Bronchial epithelial cell (primary cell): ENCODE data around the gene TRIM26. TPM values are rescaled to one million over a fixed set of nuclear protein-coding genes. Genes with fewer than 3 reads are reported as not detected.
A peak's percentile ranks its signal among the peaks of the same experiment; 100 is the strongest.

Experiments used
- DNase-seq: peaks from one replicate; pipeline ENCODE4 v3.0.0-alpha.2; 2010; ENCODE audit warnings: low read depth
- FAIRE-seq: peaks from 2 replicates; lab custom pipeline; 2011; peaks lifted over from hg19 to GRCh38; lab: Jason Lieb, UNC
- H3K27me3 ChIP-seq: 2 replicates; pipeline ENCODE4 v1.5.1; 2011; ENCODE audit warnings: low read length; ENCODE audit not compliant: control insufficient read depth, insufficient read depth
- H3K36me3 ChIP-seq: 2 replicates; pipeline ENCODE4 v1.5.1; 2011; ENCODE audit warnings: low read length; ENCODE audit not compliant: control insufficient read depth, insufficient read depth
- H3K4me3 ChIP-seq: 2 replicates; pipeline ENCODE4 v1.5.1; 2011; ENCODE audit warnings: mild to moderate bottlenecking, low read depth, low read length, control low read depth
- total RNA-seq: library from RNA; depleted of rRNA; stranded (reverse); fragments of >200 nt; gene quantifications from 2 replicates; pipeline ENCODE4 v1.2.1, GENCODE V29; 2014
- TF ChIP-seq, protein P1 (sequence below): IDR thresholded peaks from 2 replicates; pipeline ENCODE4 v1.5.1; 2011; ENCODE audit warnings: mild to moderate bottlenecking, moderate library complexity, low read length, control low read depth, inconsistent platforms; ENCODE audit not compliant: insufficient read depth, severe bottlenecking

The TRIM26 gene
- total RNA-seq, 1 donor from 2014 or later: 24.7 TPM

DNA sequence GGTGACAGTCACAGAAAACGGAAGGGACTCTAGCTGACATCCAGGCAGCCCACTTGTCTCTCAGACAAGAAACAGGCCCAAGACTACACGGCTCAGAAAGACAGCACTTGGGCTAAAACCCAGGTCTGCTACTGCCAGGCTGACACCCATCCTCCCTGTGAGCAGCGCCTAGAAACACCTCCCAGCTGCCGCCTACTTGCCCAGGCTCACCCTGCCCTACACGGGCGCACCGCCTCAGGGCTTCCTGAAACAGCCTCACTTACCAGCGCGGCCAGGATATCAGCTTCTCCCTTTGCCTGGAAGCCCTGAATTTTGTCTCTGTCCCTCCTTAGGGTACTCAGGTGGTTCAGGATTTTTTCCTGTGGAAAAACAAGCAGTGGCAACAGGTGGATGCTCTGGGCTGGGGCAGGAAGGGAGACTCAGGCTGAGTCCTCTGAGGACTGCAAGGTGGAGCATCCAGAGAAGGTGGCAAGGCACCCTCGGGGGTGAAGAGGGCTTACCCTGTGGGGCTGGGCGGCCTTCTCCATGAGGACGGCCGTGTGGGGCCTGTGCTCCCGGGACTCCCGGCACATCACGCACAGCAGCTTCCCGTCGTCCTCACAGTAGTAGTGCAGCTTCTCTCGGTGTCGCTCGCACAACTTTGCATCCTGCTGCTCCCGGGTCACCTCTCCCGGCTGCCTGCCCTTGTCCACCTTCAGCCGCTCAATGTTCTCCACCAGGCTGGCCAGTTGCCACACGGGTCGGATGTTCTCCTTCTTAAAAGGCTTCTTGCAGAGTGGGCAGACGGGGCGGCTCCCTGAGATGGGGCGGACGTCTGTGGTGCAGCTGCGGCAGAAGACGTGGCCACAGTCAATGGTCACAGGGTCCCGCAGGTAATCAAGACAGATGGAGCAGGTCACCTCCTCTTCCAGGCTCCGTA lies 14.8 kb downstream of the TRIM26 start:
- DNase-seq (no peak), FAIRE-seq (no peak)
- no peaks in the 10 kb centered on the region for H3K27me3 ChIP-seq
- H3K36me3 ChIP-seq: peaks cover 36% of the 10 kb centered on the region
- no peak overlapping the region for H3K4me3 ChIP-seq
- TF ChIP-seq, protein P1, sequence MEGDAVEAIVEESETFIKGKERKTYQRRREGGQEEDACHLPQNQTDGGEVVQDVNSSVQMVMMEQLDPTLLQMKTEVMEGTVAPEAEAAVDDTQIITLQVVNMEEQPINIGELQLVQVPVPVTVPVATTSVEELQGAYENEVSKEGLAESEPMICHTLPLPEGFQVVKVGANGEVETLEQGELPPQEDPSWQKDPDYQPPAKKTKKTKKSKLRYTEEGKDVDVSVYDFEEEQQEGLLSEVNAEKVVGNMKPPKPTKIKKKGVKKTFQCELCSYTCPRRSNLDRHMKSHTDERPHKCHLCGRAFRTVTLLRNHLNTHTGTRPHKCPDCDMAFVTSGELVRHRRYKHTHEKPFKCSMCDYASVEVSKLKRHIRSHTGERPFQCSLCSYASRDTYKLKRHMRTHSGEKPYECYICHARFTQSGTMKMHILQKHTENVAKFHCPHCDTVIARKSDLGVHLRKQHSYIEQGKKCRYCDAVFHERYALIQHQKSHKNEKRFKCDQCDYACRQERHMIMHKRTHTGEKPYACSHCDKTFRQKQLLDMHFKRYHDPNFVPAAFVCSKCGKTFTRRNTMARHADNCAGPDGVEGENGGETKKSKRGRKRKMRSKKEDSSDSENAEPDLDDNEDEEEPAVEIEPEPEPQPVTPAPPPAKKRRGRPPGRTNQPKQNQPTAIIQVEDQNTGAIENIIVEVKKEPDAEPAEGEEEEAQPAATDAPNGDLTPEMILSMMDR: no peak

DNA sequence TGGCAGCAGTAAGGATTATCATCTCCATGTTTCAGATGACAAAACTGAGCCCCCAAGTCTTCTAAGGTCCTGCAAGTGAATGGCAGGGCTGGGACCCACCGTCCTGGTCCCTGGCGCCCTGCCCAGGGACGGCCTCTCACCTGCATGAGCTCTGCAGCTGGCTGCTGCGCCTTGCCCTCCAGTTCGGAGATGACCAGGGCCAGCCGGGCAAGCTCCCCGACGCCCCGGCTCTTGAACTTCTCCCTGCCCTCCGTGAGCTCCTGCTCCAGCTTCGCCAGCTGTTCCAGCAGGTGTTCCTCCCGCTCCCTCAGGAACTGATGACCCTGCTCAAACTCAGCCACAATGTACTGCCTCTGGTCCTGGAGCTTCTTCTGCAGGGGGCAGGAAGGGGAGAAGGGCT lies 16.8 kb downstream of the TRIM26 start:
- DNase-seq: no peak
- H3K4me3 ChIP-seq: no peak overlapping the region
- no peak for FAIRE-seq
- peaks cover 41% of the 10 kb centered on the region for H3K36me3 ChIP-seq
- TF ChIP-seq, protein P1: no peak
- no peaks in the 10 kb centered on the region for H3K27me3 ChIP-seq

- Histone ChIP-seq H3K4me3 (no peak overlapping the region), H3K27me3 (no peaks in the 10 kb centered on the region), H3K36me3 (peaks cover 43% of the 10 kb centered on the region)
- DNase-seq: no peak
- TF ChIP-seq, protein P1: no peak
- FAIRE-seq: no peak
Measured at GRCh38 chr6:30195951-30196350, 17.3 kb downstream of the TRIM26 start.

- Histone ChIP-seq H3K36me3 (peaks cover 45% of the 10 kb centered on the region), H3K27me3 (no peaks in the 10 kb centered on the region), H3K4me3 (no peak overlapping the region)
- TF ChIP-seq, protein P1: no peak
- DNase-seq: no peak
- FAIRE-seq: no peak
Measured at GRCh38 chr6:30194797-30195690, 18.2 kb downstream of the TRIM26 start.

DNA sequence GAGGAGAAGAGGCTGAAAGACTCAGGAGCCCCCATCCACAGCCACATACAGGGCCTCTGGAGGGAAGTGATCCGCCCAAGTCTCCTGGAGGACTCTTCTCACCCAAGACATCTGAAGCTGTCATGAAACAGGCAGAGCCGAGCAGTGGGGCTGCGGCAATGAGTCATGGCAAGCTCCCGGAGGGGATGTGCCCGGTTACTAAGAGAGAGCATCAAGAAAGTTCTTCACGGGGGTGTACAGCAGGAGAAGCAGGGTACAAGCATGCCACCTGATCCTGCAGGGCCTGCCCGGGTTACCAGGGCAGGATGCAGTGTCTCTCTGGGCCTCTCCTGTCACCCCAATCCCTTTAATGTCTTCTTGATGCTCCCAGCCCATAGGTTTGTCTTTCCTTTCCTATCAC lies 21.1 kb downstream of the TRIM26 start:
- no peak overlapping the region for H3K4me3 ChIP-seq
- no peaks in the 10 kb centered on the region for H3K27me3 ChIP-seq
- FAIRE-seq: peak; percentile 32
- H3K36me3 ChIP-seq: peaks cover 41% of the 10 kb centered on the region
- TF ChIP-seq, protein P1: no peak
- no peak for DNase-seq
